SK-N-SH (cell line): ENCODE results near the gene SPRY1. TPM values are rescaled to one million over a fixed set of nuclear protein-coding genes. Genes with fewer than 3 reads are reported as not detected.

Experiments
- CTCF ChIA-PET: fragments of 300-600, 350-600 bp; formaldehyde crosslinking; extraction: SDS; loops from one replicate; lab custom pipeline; 2021; lab: Yijun Ruan, JAX
- POLR2A ChIA-PET: fragments of 350-600 bp; sonication (Branson Sonifier 250); formaldehyde crosslinking; extraction: SDS; loops from one replicate; lab custom pipeline; 2020; ENCODE audit warnings: antibody characterized with exemption, inconsistent platforms; lab: Yijun Ruan, JAX
- DNase-seq: peaks from one replicate; pipeline ENCODE4 v3.0.0; 2012
- H2AFZ ChIP-seq: fragments of 200-600 bp; sonication (generic); 2 replicates; pipeline ENCODE4 v1.8.1; 2016; ENCODE audit warnings: antibody characterized with exemption, mild to moderate bottlenecking, low read depth
- H3F3A ChIP-seq: fragments of 200-600 bp; sonication (generic); replicated peaks from 2 replicates; pipeline ENCODE3; 2016; ENCODE audit warnings: antibody characterized with exemption, mild to moderate bottlenecking; ENCODE audit not compliant: insufficient read depth
- H3K27ac ChIP-seq, 2 experiments: fragments of 200-500 bp in 1 of 2; fragments of 200-600 bp in 1 of 2; sonication (Bioruptor generic) in 1 of 2; sonication (generic), shearing (Covaris generic) in 1 of 2; 2 replicates each; pipeline versions ENCODE4 v1.5.1 to v1.6.1; 2014 to 2016; ENCODE audit warnings: low read depth in 2 of 2, inconsistent platforms in 1 of 2, low read length in 1 of 2, mild to moderate bottlenecking in 1 of 2, mixed read lengths in 1 of 2
- H3K27me3 ChIP-seq: fragments of 200-600 bp; sonication (generic), shearing (Covaris generic); 2 replicates; pipeline ENCODE4 v1.6.1; 2016; ENCODE audit warnings: mixed run types; ENCODE audit not compliant: insufficient read depth
- H3K36me3 ChIP-seq, 2 experiments: fragments of 200-500 bp in 1 of 2; fragments of 200-600 bp in 1 of 2; sonication (Bioruptor generic) in 1 of 2; sonication (generic) in 1 of 2; replicated peaks in 1 of 2; 2 replicates each; pipeline versions ENCODE3 to v1.5.1; 2014 to 2016; ENCODE audit warnings: low read length in 1 of 2, mild to moderate bottlenecking in 1 of 2; ENCODE audit not compliant: insufficient read depth in 2 of 2, control insufficient read depth in 1 of 2
- H3K4me1 ChIP-seq, 2 experiments: fragments of 200-500 bp in 1 of 2; fragments of 200-600 bp in 1 of 2; sonication (Bioruptor generic) in 1 of 2; sonication (generic), shearing (Covaris generic) in 1 of 2; 2 replicates each; pipeline versions ENCODE4 v1.5.1 to v1.6.1; 2014 to 2016; ENCODE audit warnings: low read depth in 1 of 2, low read length in 1 of 2, mixed run types in 1 of 2; ENCODE audit not compliant: insufficient read depth in 2 of 2, control insufficient read depth in 1 of 2
- H3K4me2 ChIP-seq: fragments of 200-600 bp; sonication (generic), shearing (Covaris generic); 2 replicates; pipeline ENCODE4 v1.6.1; 2017; ENCODE audit warnings: mixed run types
- H3K4me3 ChIP-seq, 2 experiments: fragments of 200-500 bp in 1 of 2; fragments of 200-600 bp in 1 of 2; sonication (Bioruptor generic) in 1 of 2; sonication (generic), shearing (Covaris generic) in 1 of 2; 2 replicates each; pipeline versions ENCODE4 v1.5.1 to v1.8.1; 2014 to 2016; ENCODE audit warnings: low read depth in 2 of 2, inconsistent platforms in 1 of 2, low read length in 1 of 2, mild to moderate bottlenecking in 1 of 2, mixed read lengths in 1 of 2, moderate library complexity in 1 of 2
- H3K79me2 ChIP-seq: fragments of 200-600 bp; sonication (generic); 2 replicates; pipeline ENCODE4 v1.8.1; 2017; ENCODE audit warnings: mild to moderate bottlenecking; ENCODE audit not compliant: insufficient read depth
- H3K9ac ChIP-seq: fragments of 200-600 bp; sonication (generic); 2 replicates; pipeline ENCODE4 v1.6.1; 2017; ENCODE audit warnings: mixed run types
- H3K9me2 ChIP-seq: fragments of 200-600 bp; sonication (generic); 2 replicates; pipeline ENCODE4 v1.6.1; 2017; ENCODE audit warnings: mixed run types
- H3K9me3 ChIP-seq: fragments of 200-600 bp; sonication (generic); 2 replicates; pipeline ENCODE4 v1.6.1; 2017; ENCODE audit warnings: mixed run types, mild to moderate bottlenecking, moderate library complexity
- H4K20me1 ChIP-seq: fragments of 200-600 bp; sonication (generic); 2 replicates; pipeline ENCODE4 v1.6.1; 2017; ENCODE audit warnings: mild to moderate bottlenecking, mixed run types; ENCODE audit not compliant: insufficient read depth
- FOXM1 ChIP-seq: IDR thresholded peaks from 2 replicates; pipeline ENCODE4 v1.4.0; 2012; ENCODE audit warnings: low read depth, mild to moderate bottlenecking
- IRF3 ChIP-seq: fragments of 150-350 bp; IDR thresholded peaks from 2 replicates; pipeline ENCODE4 v1.6.1; 2016; ENCODE audit warnings: mild to moderate bottlenecking, low read depth, low read length
- REST ChIP-seq: IDR thresholded peaks from 2 replicates; pipeline ENCODE4 v1.6.1; 2012; ENCODE audit warnings: mild to moderate bottlenecking, low read depth, low read length, moderate library complexity
- SMC3 ChIP-seq: IDR thresholded peaks from 2 replicates; pipeline ENCODE4 v1.6.1; 2012; ENCODE audit warnings: low read depth, low read length, improper control_type of control experiment
- WGBS: methylation state at CpG from one replicate; pipeline ENCODE4 v1.1.6; 2017; ENCODE audit warnings: low lambda C conversion rate; 5-methylcytosine and 5-hydroxymethylcytosine counted together
- polyA plus RNA-seq, 3 experiments: library from polyadenylated mRNA; depleted of rRNA; stranded (reverse); fragments of >200 nt; gene quantifications; 2 replicates each; pipeline ENCODE4 v1.2.3, GENCODE V29; 2012

SPRY1 gene
- polyA plus RNA-seq, 1 of the 3 experiments (the other 2 are of a cell fraction): 12.4 TPM

GRCh38 chr4:123433573-123433972 is 37.0 kb downstream of the SPRY1 start:
- no peak overlapping the region for H3K9ac ChIP-seq
- H3K4me2 ChIP-seq: no peak overlapping the region
- no peak overlapping the region for H3K4me3 ChIP-seq
- H3K79me2 ChIP-seq: no peaks in the 10 kb centered on the region
- ChIA-PET CTCF (interaction anchor here (1.5 kb wide), 1 partner anchor 43 kb away, joined by 3 read pairs; no protein-coding TSS in a partner anchor), POLR2A (no interaction called here)
- no peaks in the 10 kb centered on the region for H4K20me1 ChIP-seq
- WGBS: 85% methylated on average over 7 of the region's 7 CpGs
- no peaks in the 10 kb centered on the region for H3K4me1 ChIP-seq
- no peak overlapping the region for H2AFZ ChIP-seq
- H3K9me3 ChIP-seq: no peaks in the 10 kb centered on the region
- TF ChIP-seq FOXM1 (no peak), REST (no peak), SMC3 (no peak)
- no peaks in the 10 kb centered on the region for H3K36me3 ChIP-seq
- no peak overlapping the region for H3K27ac ChIP-seq
- no peaks in the 10 kb centered on the region for H3K9me2 ChIP-seq
- H3F3A ChIP-seq: no peaks in the 10 kb centered on the region
- H3K27me3 ChIP-seq: no peaks in the 10 kb centered on the region
- DNase-seq: no peak

- Histone ChIP-seq H3K27me3 (no peaks in the 10 kb centered on the region), H3K36me3 (no peaks in the 10 kb centered on the region), H2AFZ (no peak overlapping the region), H3K9me2 (no peaks in the 10 kb centered on the region), H3K9me3 (no peaks in the 10 kb centered on the region)
- no peak for TF ChIP-seq SMC3
- TF ChIP-seq IRF3: no peak
- TF ChIP-seq, all 33 proteins: peak for 0
- H3F3A ChIP-seq: no peaks in the 10 kb centered on the region
- H3K4me3 ChIP-seq: no peak overlapping the region
- H3K79me2 ChIP-seq: no peaks in the 10 kb centered on the region
- no peaks in the 10 kb centered on the region for H3K4me1 ChIP-seq
- DNase-seq: no peak
- H3K9ac ChIP-seq: no peak overlapping the region
- POLR2A ChIA-PET: no interaction called here
- no peak overlapping the region for H3K27ac ChIP-seq
- no peaks in the 10 kb centered on the region for H4K20me1 ChIP-seq
- 93% methylated on average over 6 of the region's 9 CpGs for WGBS
- H3K4me2 ChIP-seq: no peak overlapping the region
- CTCF ChIA-PET: interaction anchor here (1.5 kb wide), 1 partner anchor 44 kb away, joined by 3 read pairs; no protein-coding TSS in a partner anchor
These were observed 37.4 kb downstream of the SPRY1 start for GRCh38 chr4:123433976-123434375.
